Stomach (tissue), 9 donors: ENCODE data around the gene FAM229A. TPM values are rescaled to one million over a fixed set of nuclear protein-coding genes. Genes with fewer than 3 reads are reported as not detected.

Source experiments
- DNase-seq, 2 donors: peaks; one replicate each; pipeline versions ENCODE4 v3.0.0 to v3.0.0-alpha.2; 2013 to 2019
- H3K27ac ChIP-seq, 5 donors: fragments of 200-600 bp in 4 of 5; sonication (generic) in 4 of 5; one replicate each; pipeline ENCODE4 v1.5.1; 2013 to 2019; ENCODE audit warnings: mild to moderate bottlenecking in 1 of 5, moderate library complexity in 1 of 5
- H3K27me3 ChIP-seq, 3 donors: fragments of 200-600 bp; sonication (generic); one replicate each; pipeline ENCODE4 v1.5.1; 2017 to 2019; ENCODE audit warnings: mixed run types in 1 of 3
- H3K36me3 ChIP-seq, 4 donors: fragments of 200-600 bp; sonication (generic); 1 replicate in 3 of 4; 2 replicates in 1 of 4; pipeline ENCODE4 v1.5.1; 2016 to 2019
- H3K4me1 ChIP-seq, 4 donors: fragments of 200-600 bp; sonication (generic); one replicate each; pipeline ENCODE4 v1.5.1; 2016 to 2019
- H3K4me3 ChIP-seq, 4 donors: fragments of 200-600 bp; sonication (generic) in 3 of 4; one replicate each; pipeline ENCODE4 v1.5.1; 2016 to 2019; ENCODE audit warnings: mild to moderate bottlenecking in 1 of 4
- H3K9me3 ChIP-seq, 4 donors: fragments of 200-600 bp; sonication (generic); one replicate each; pipeline ENCODE4 v1.5.1; 2016 to 2019
- CTCF ChIP-seq, 7 experiments: fragments of 450-650 bp in 4 of 7; fragments of 200-600 bp in 3 of 7; sonication (generic) in 3 of 7; IDR thresholded peaks; one replicate each; pipeline ENCODE4 v1.5.1; 2016 to 2019; ENCODE audit warnings: antibody characterized with exemption in 7 of 7, control low read depth in 2 of 7, mild to moderate bottlenecking in 1 of 7
- EP300 ChIP-seq: sonication (generic); formaldehyde crosslinking; IDR thresholded peaks from one replicate; pipeline ENCODE4 v1.6.1; 2017; ENCODE audit warnings: antibody characterized with exemption
- POLR2A ChIP-seq, 4 donors: fragments of 450-650 bp; IDR thresholded peaks; one replicate each; pipeline ENCODE4 v1.6.1; 2016; ENCODE audit warnings: antibody characterized with exemption in 4 of 4, control low read depth in 2 of 4, mild to moderate bottlenecking in 1 of 4, moderate library complexity in 1 of 4
- POLR2AphosphoS5 ChIP-seq, 3 donors: sonication (generic); formaldehyde crosslinking; IDR thresholded peaks; one replicate each; pipeline ENCODE4 v1.6.1; 2016; ENCODE audit warnings: antibody characterized with exemption in 3 of 3
- WGBS, 5 donors: extraction: QIAGEN DNeasy Blood & Tissue Kit in 3 of 5; methylation state at CpG; one replicate each; pipeline versions ENCODE4 v1.1.5 to v1.1.7; 2013 to 2018; 5-methylcytosine and 5-hydroxymethylcytosine counted together
- intact Hi-C: fragments of 100-400 bp; cut with DNase I; formaldehyde crosslinking; loops from one replicate; pipeline ENCODE4 v1.15.1; 2023; ENCODE audit warnings: low total_unique reads
- polyA plus RNA-seq, 3 donors: library from polyadenylated mRNA; stranded (reverse); fragments of 200-250 nt; gene quantifications; one replicate each; pipeline ENCODE4 v1.2.3, GENCODE V29; 2013
- total RNA-seq, 5 donors: library from RNA; depleted of rRNA; stranded (reverse); fragments of >200 nt; gene quantifications; one replicate each; pipeline versions ENCODE4 v1.1.0 to v1.2.3, GENCODE V29; 2014 to 2016
- donor health status: healthy with polysubstance abuse.
- donor health status: Bipolar disorder and iron deficiency.
- donor health status: healthy.

Gene FAM229A
- total and polyA plus RNA-seq, 8 donors: 2.2 to 21.6 (median 8.8) TPM

- WGBS, 5 donors: 85 to 93% (median 89%) methylated on average over 10 to 12 of the region's 12 CpGs
- intact Hi-C loops: no loop called here
- TF ChIP-seq EP300: no peak
- TF ChIP-seq POLR2A (IDR thresholded peaks at IDR 0.05): no peak
- TF ChIP-seq CTCF (IDR thresholded peaks at IDR 0.05): no peak
- TF ChIP-seq POLR2AphosphoS5 (IDR thresholded peaks at IDR 0.05): no peak
- Histone ChIP-seq H3K4me3 (no peak overlapping the region), H3K9me3 (no peaks in the 10 kb centered on the region), H3K36me3 (peaks cover 44 to 87% (median 79%) of the 10 kb centered on the region in 4 donors), H3K4me1 (peaks cover 13 to 37% (median 32%) of the 10 kb centered on the region in 4 donors), H3K27ac (no peak overlapping the region), H3K27me3 (peaks cover 0 to 3% (median 0%) of the 10 kb centered on the region in 3 donors)
- DNase-seq: no peak
These were observed 31.6 kb downstream of the FAM229A start for GRCh38 chr1:32330558-32331151.

GRCh38 chr1:32329931-32330466 is 32.3 kb downstream of the FAM229A start:
- 75 to 88% (median 86%) methylated on average over 4 of the region's 4 CpGs for WGBS, 5 donors
- no peak for DNase-seq
- intact Hi-C loops: no loop called here
- peaks cover 11 to 33% (median 28%) of the 10 kb centered on the region in 4 donors for H3K4me1 ChIP-seq
- H3K36me3 ChIP-seq: peaks cover 45 to 93% (median 85%) of the 10 kb centered on the region in 4 donors
- no peak overlapping the region for H3K27ac ChIP-seq
- TF ChIP-seq CTCF (IDR thresholded peaks at IDR 0.05): no peak
- no peak for TF ChIP-seq POLR2A (IDR thresholded peaks at IDR 0.05)
- no peak for TF ChIP-seq POLR2AphosphoS5 (IDR thresholded peaks at IDR 0.05)
- no peak for TF ChIP-seq EP300
- peaks cover 0 to 3% (median 0%) of the 10 kb centered on the region in 3 donors for H3K27me3 ChIP-seq
- H3K4me3 ChIP-seq: no peak overlapping the region
- H3K9me3 ChIP-seq: no peaks in the 10 kb centered on the region

- intact Hi-C loops: no loop called here
- H3K9me3 ChIP-seq: no peaks in the 10 kb centered on the region
- DNase-seq: no peak
- H3K36me3 ChIP-seq: peaks cover 47 to 96% (median 89%) of the 10 kb centered on the region in 4 donors
- 93 to 97% (median 95%) methylated on average over 10 to 11 of the region's 11 CpGs for WGBS, 5 donors
- TF ChIP-seq POLR2A (IDR thresholded peaks at IDR 0.05): no peak
- TF ChIP-seq POLR2AphosphoS5 (IDR thresholded peaks at IDR 0.05): no peak
- no peak for TF ChIP-seq CTCF (IDR thresholded peaks at IDR 0.05)
- no peak for TF ChIP-seq EP300
- no peak overlapping the region for H3K4me3 ChIP-seq
- no peaks in the 10 kb centered on the region for H3K27me3 ChIP-seq
- no peak overlapping the region for H3K27ac ChIP-seq
- H3K4me1 ChIP-seq: peaks cover 8 to 20% (median 13%) of the 10 kb centered on the region in 4 donors
These were observed 35.1 kb downstream of the FAM229A start for GRCh38 chr1:32327204-32327603.

- peak overlapping the region in 1 of 4 donors; percentile 23 for H3K4me3 ChIP-seq
- peaks cover 24 to 45% (median 35%) of the 10 kb centered on the region in 4 donors for H3K4me1 ChIP-seq
- H3K36me3 ChIP-seq: peaks cover 19 to 76% (median 68%) of the 10 kb centered on the region in 4 donors
- intact Hi-C loops: no loop called here
- H3K27ac ChIP-seq: peak overlapping the region; percentile 80 to 87 (median 85)
- peak; percentile 88 to 90 for DNase-seq
- WGBS, 5 donors: 7 to 20% (median 16%) methylated on average over 5 of the region's 5 CpGs
- no peaks in the 10 kb centered on the region for H3K9me3 ChIP-seq
- no peaks in the 10 kb centered on the region for H3K27me3 ChIP-seq
- TF ChIP-seq POLR2A (IDR thresholded peaks at IDR 0.05) (no peak), POLR2AphosphoS5 (IDR thresholded peaks at IDR 0.05) (peak in 2 of 3 donors; percentile 32 to 66)
These were observed 40.5 kb downstream of the FAM229A start for GRCh38 chr1:32321712-32322291.
